Caki2 (cell line): ENCODE data around the gene NXNL1. TPM values are rescaled to one million over a fixed set of nuclear protein-coding genes. Genes with fewer than 3 reads are reported as not detected.

Source experiments
- total RNA-seq: library from RNA; depleted of rRNA; stranded (reverse); fragments of >200 nt; shearing (Covaris generic); gene quantifications from 2 replicates; pipeline ENCODE4 v1.2.3, GENCODE V29; 2014; ENCODE audit warnings: low replicate concordance; rRNA removed

NXNL1 gene
- total RNA-seq, 1 experiment from 2014 or later = not detected

Other genes starting within 250 kb of the NXNL1 start
- 59.3 and 78.1 TPM in 2 replicates for gene USE1, start 245.6 kb downstream of the NXNL1 start, total RNA-seq
- 6.5 and 26.0 TPM in 2 replicates for gene OCEL1, start 234.7 kb downstream of the NXNL1 start, total RNA-seq
- 121 and 145 TPM in 2 replicates for gene NR2F6, start 215.0 kb downstream of the NXNL1 start, total RNA-seq
- not detected in 2 replicates for gene USHBP1, start 196.2 kb downstream of the NXNL1 start, total RNA-seq
- gene BABAM1, start 193.5 kb downstream of the NXNL1 start, total RNA-seq = 247 and 320 TPM in 2 replicates
- 0.51 TPM in 1 of 2 replicates, not detected in the other for gene ANKLE1, start 179.0 kb downstream of the NXNL1 start, total RNA-seq
- 38.9 and 49.9 TPM in 2 replicates for gene ABHD8, start 157.5 kb downstream of the NXNL1 start, total RNA-seq
- 21.0 and 38.9 TPM in 2 replicates for gene MRPL34, start 155.1 kb downstream of the NXNL1 start, total RNA-seq
- 17.9 and 23.5 TPM in 2 replicates for gene DDA1, start 151.4 kb downstream of the NXNL1 start, total RNA-seq
- 4.6 and 5.4 TPM in 2 replicates for gene ANO8, start 126.1 kb downstream of the NXNL1 start, total RNA-seq
- gene GTPBP3, start 123.4 kb downstream of the NXNL1 start, total RNA-seq = 49.6 and 61.3 TPM in 2 replicates
- gene PLVAP, start 83.6 kb downstream of the NXNL1 start, total RNA-seq = not detected in 2 replicates
- not detected in 2 replicates for gene CCDC194, start 66.7 kb downstream of the NXNL1 start, total RNA-seq
- gene BST2, start 55.3 kb downstream of the NXNL1 start, total RNA-seq = 25.1 and 26.8 TPM in 2 replicates
- gene MVB12A, start 40.9 kb downstream of the NXNL1 start, total RNA-seq = 77.8 and 129 TPM in 2 replicates
- not detected in 2 replicates for gene TMEM221, start 12.3 kb downstream of the NXNL1 start, total RNA-seq
- 18.2 and 44.5 TPM in 2 replicates for gene SLC27A1, start 9.6 kb upstream of the NXNL1 start, total RNA-seq
- gene PGLS, start 50.7 kb upstream of the NXNL1 start, total RNA-seq = 197 and 233 TPM in 2 replicates
- gene COLGALT1, start 94.7 kb upstream of the NXNL1 start, total RNA-seq = 133 and 145 TPM in 2 replicates
- gene UNC13A, start 227.4 kb upstream of the NXNL1 start, total RNA-seq = 0.06 TPM in 1 of 2 replicates, not detected in the other